ENCODE results near the gene LETM1. TPM values are rescaled to one million over a fixed set of nuclear protein-coding genes. Genes with fewer than 3 reads are reported as not detected.

The LETM1 gene
- polyA plus RNA-seq, 1 donor from 2014 or later = 12.0 TPM

- Mint-ChIP-seq H3K27me3 (no peaks in the 10 kb centered on the region), H3K9me3 (no peaks in the 10 kb centered on the region), H3K36me3 (peaks cover 2% of the 10 kb centered on the region), H3K4me3 (no peak overlapping the region), H3K27ac (no peak overlapping the region), H3K4me1 (peaks cover 0 to 2% (median 0%) of the 10 kb centered on the region in 3 donors)
These were observed 36.7 kb downstream of the LETM1 start for GRCh38 chr4:1819284-1819683.

GRCh38 chr4:1815997-1816860, 39.7 kb downstream of the LETM1 start:
- H3K4me1 Mint-ChIP-seq = peaks cover 0 to 1% (median 0%) of the 10 kb centered on the region in 3 donors
- no peak overlapping the region for H3K4me3 Mint-ChIP-seq
- H3K27ac Mint-ChIP-seq = peak overlapping the region in 1 of 3 donors; percentile 72
- no peaks in the 10 kb centered on the region for H3K9me3 Mint-ChIP-seq
- H3K36me3 Mint-ChIP-seq = peaks cover 2% of the 10 kb centered on the region
- H3K27me3 Mint-ChIP-seq = no peaks in the 10 kb centered on the region

GRCh38 chr4:1815096-1815996, 40.6 kb downstream of the LETM1 start:
- H3K4me3 Mint-ChIP-seq = no peak overlapping the region
- H3K27ac Mint-ChIP-seq = no peak overlapping the region
- H3K9me3 Mint-ChIP-seq = no peaks in the 10 kb centered on the region

GRCh38 chr4:1814453-1814852, 41.5 kb downstream of the LETM1 start:
- no peak overlapping the region for H3K4me3 Mint-ChIP-seq
- H3K36me3 Mint-ChIP-seq = peaks cover 2% of the 10 kb centered on the region
- no peaks in the 10 kb centered on the region for H3K27me3 Mint-ChIP-seq
- no peak overlapping the region for H3K27ac Mint-ChIP-seq
- peaks cover 0 to 1% (median 0%) of the 10 kb centered on the region in 3 donors for H3K4me1 Mint-ChIP-seq
- H3K9me3 Mint-ChIP-seq = no peaks in the 10 kb centered on the region

More at GRCh38 chr4:1815096-1815996, 40.6 kb downstream of the LETM1 start:
- H3K27me3 Mint-ChIP-seq = no peaks in the 10 kb centered on the region
- peaks cover 2% of the 10 kb centered on the region for H3K36me3 Mint-ChIP-seq
- H3K4me1 Mint-ChIP-seq = peaks cover 0 to 1% (median 0%) of the 10 kb centered on the region in 3 donors

GRCh38 chr4:1813915-1814314, 42.0 kb downstream of the LETM1 start:
- Mint-ChIP-seq H3K4me1 (peaks cover 0 to 1% (median 0%) of the 10 kb centered on the region in 3 donors), H3K36me3 (peaks cover 2% of the 10 kb centered on the region)

GRCh38 chr4:1813231-1813630, 42.7 kb downstream of the LETM1 start:
- H3K27ac Mint-ChIP-seq = peak overlapping the region in 1 of 3 donors; percentile 27
- H3K9me3 Mint-ChIP-seq = no peaks in the 10 kb centered on the region
- no peak overlapping the region for H3K4me3 Mint-ChIP-seq
- H3K4me1 Mint-ChIP-seq = peaks cover 0 to 1% (median 0%) of the 10 kb centered on the region in 3 donors
- H3K36me3 Mint-ChIP-seq = peaks cover 2% of the 10 kb centered on the region
- no peaks in the 10 kb centered on the region for H3K27me3 Mint-ChIP-seq

More at GRCh38 chr4:1813915-1814314, 42.0 kb downstream of the LETM1 start:
- Mint-ChIP-seq H3K4me3 (no peak overlapping the region), H3K27ac (peak overlapping the region in 1 of 3 donors; percentile 27), H3K27me3 (no peaks in the 10 kb centered on the region), H3K9me3 (no peaks in the 10 kb centered on the region)

GRCh38 chr4:1812720-1813119, 43.2 kb downstream of the LETM1 start:
- no peak overlapping the region for H3K27ac Mint-ChIP-seq

GRCh38 chr4:1810765-1811164, 45.2 kb downstream of the LETM1 start:
- Mint-ChIP-seq H3K27ac (no peak overlapping the region), H3K4me1 (peaks cover 0 to 1% (median 0%) of the 10 kb centered on the region in 3 donors), H3K4me3 (no peak overlapping the region), H3K9me3 (no peaks in the 10 kb centered on the region), H3K36me3 (no peaks in the 10 kb centered on the region), H3K27me3 (no peaks in the 10 kb centered on the region)

More at GRCh38 chr4:1812720-1813119, 43.2 kb downstream of the LETM1 start:
- Mint-ChIP-seq H3K4me1 (peaks cover 0 to 1% (median 0%) of the 10 kb centered on the region in 3 donors), H3K4me3 (no peak overlapping the region), H3K9me3 (no peaks in the 10 kb centered on the region), H3K27me3 (no peaks in the 10 kb centered on the region), H3K36me3 (peaks cover 2% of the 10 kb centered on the region)

- no peaks in the 10 kb centered on the region for H3K27me3 Mint-ChIP-seq
- H3K4me1 Mint-ChIP-seq = peaks cover 0 to 1% (median 0%) of the 10 kb centered on the region in 3 donors
- no peaks in the 10 kb centered on the region for H3K36me3 Mint-ChIP-seq
- no peak overlapping the region for H3K4me3 Mint-ChIP-seq
- no peaks in the 10 kb centered on the region for H3K9me3 Mint-ChIP-seq
- no peak overlapping the region for H3K27ac Mint-ChIP-seq
These were observed 46.0 kb downstream of the LETM1 start for GRCh38 chr4:1809754-1810502.

- Mint-ChIP-seq H3K27ac (no peak overlapping the region), H3K36me3 (no peaks in the 10 kb centered on the region), H3K9me3 (no peaks in the 10 kb centered on the region), H3K27me3 (no peaks in the 10 kb centered on the region), H3K4me1 (peaks cover 0 to 1% (median 0%) of the 10 kb centered on the region in 3 donors), H3K4me3 (no peak overlapping the region)
These were observed 46.9 kb downstream of the LETM1 start for GRCh38 chr4:1808851-1809753.

- peaks cover 0 to 1% (median 0%) of the 10 kb centered on the region in 3 donors for H3K4me1 Mint-ChIP-seq
- H3K4me3 Mint-ChIP-seq = no peak overlapping the region
- H3K36me3 Mint-ChIP-seq = no peaks in the 10 kb centered on the region
- H3K27ac Mint-ChIP-seq = no peak overlapping the region
- H3K9me3 Mint-ChIP-seq = no peaks in the 10 kb centered on the region
- no peaks in the 10 kb centered on the region for H3K27me3 Mint-ChIP-seq
These were observed 47.6 kb downstream of the LETM1 start for GRCh38 chr4:1808396-1808795.

- Mint-ChIP-seq H3K27me3 (no peaks in the 10 kb centered on the region), H3K4me3 (no peak overlapping the region), H3K4me1 (peaks cover 0 to under 1% (median 0%) of the 10 kb centered on the region in 3 donors)
These were observed 48.6 kb downstream of the LETM1 start for GRCh38 chr4:1807332-1807777.

GRCh38 chr4:1806596-1807331, 49.2 kb downstream of the LETM1 start:
- Mint-ChIP-seq H3K36me3 (no peaks in the 10 kb centered on the region), H3K9me3 (no peaks in the 10 kb centered on the region), H3K27ac (no peak overlapping the region), H3K27me3 (no peaks in the 10 kb centered on the region), H3K4me3 (no peak overlapping the region), H3K4me1 (no peaks in the 10 kb centered on the region)

More at GRCh38 chr4:1807332-1807777, 48.6 kb downstream of the LETM1 start:
- no peaks in the 10 kb centered on the region for H3K36me3 Mint-ChIP-seq
- no peak overlapping the region for H3K27ac Mint-ChIP-seq
- no peaks in the 10 kb centered on the region for H3K9me3 Mint-ChIP-seq
